ENCODE results near the gene DPP7. TPM values are rescaled to one million over a fixed set of nuclear protein-coding genes. Genes with fewer than 3 reads are reported as not detected.

DPP7 gene
- polyA plus RNA-seq, 1 of the 3 experiments (the other 2 are of a cell fraction), result 127 TPM

DNA sequence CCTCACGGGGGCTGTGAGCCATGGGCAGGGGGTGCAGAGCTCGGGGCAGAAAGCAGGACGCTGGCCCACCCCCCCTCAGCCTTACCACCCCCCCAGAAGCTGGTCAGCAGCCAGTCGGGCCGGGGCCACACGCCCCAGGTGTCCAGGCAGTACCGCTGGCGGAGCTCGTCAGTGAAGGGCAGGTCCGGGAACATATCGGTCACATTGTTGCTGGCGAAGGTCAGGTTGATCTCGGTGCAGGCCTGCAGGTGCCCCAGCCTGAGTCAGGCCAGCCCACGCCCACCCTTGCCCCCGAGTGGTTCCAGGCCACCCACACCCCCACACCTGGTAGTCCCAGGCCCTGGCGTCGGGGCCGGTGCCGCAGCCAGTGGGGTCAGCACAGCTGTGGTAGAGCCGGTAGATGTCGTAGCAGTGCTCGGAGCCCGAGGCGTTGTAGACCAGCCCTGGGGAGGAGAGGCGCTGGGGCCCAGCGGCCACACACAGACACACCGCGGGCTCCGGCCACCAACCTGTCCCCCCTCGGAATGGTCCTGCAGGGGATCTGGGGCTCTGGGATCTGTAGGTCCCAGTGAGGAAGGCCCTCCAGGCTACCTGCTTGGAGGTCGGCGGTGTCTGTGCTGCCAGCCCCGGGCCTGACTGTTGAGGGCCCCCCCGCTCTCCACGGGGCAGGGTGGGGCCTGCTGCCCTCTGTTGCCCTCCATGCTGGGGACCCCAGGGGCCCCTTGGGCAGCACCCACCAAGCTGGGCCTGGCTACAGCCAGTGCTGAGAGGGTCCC is 2.6 kb downstream of the DPP7 start:
- peaks cover 0 to 10% of the 10 kb centered on the region in 2 experiments; a peak in 1 of 4 replicates for H3K4me1 ChIP-seq (ENCODE audit: control insufficient read depth in 1 of 2, insufficient read depth in 2 of 2, low read depth in 1 of 2, low read length in 1 of 2)
- 98% methylated on average over 12 of the region's 35 CpGs for WGBS (ENCODE audit: low lambda C conversion rate)
- no peaks in the 10 kb centered on the region for H3K27me3 ChIP-seq (ENCODE audit: insufficient read depth)
- ChIA-PET POLR2A (no interaction called here), CTCF (interaction anchor here (0.6 to 1.8 kb wide), 2 partner anchors 19 to 799 kb away, joined by 3 to 5 read pairs; no protein-coding TSS in a partner anchor)
- H3K9me3 ChIP-seq, result no peaks in the 10 kb centered on the region
- no peak overlapping the region for H2AFZ ChIP-seq (ENCODE audit: low read depth)
- H3K79me2 ChIP-seq (ENCODE audit: insufficient read depth), result no peaks in the 10 kb centered on the region
- peaks cover 0 to 53% of the 10 kb centered on the region in 2 experiments for H3K36me3 ChIP-seq (replicated peaks in 1 of 2; ENCODE audit: control insufficient read depth in 1 of 2, insufficient read depth in 2 of 2, low read length in 1 of 2)
- no peak for TF ChIP-seq RAD21 (IDR thresholded peaks at IDR 0.05; ENCODE audit: low read length)
- no peak for TF ChIP-seq TCF12 (IDR thresholded peaks at IDR 0.05)
- TF ChIP-seq NRF1 (IDR thresholded peaks at IDR 0.05; ENCODE audit: low read depth, low read length), result no peak
- TF ChIP-seq, protein P1, sequence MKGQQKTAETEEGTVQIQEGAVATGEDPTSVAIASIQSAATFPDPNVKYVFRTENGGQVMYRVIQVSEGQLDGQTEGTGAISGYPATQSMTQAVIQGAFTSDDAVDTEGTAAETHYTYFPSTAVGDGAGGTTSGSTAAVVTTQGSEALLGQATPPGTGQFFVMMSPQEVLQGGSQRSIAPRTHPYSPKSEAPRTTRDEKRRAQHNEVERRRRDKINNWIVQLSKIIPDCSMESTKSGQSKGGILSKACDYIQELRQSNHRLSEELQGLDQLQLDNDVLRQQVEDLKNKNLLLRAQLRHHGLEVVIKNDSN (IDR thresholded peaks at IDR 0.05; ENCODE audit: borderline replicate concordance, low read depth), result no peak
- TF ChIP-seq EP300 (IDR thresholded peaks at IDR 0.05; ENCODE audit: borderline replicate concordance in 1 of 2, low read depth in 1 of 2, low read length in 1 of 2), result no peak
- TF ChIP-seq, protein P2, sequence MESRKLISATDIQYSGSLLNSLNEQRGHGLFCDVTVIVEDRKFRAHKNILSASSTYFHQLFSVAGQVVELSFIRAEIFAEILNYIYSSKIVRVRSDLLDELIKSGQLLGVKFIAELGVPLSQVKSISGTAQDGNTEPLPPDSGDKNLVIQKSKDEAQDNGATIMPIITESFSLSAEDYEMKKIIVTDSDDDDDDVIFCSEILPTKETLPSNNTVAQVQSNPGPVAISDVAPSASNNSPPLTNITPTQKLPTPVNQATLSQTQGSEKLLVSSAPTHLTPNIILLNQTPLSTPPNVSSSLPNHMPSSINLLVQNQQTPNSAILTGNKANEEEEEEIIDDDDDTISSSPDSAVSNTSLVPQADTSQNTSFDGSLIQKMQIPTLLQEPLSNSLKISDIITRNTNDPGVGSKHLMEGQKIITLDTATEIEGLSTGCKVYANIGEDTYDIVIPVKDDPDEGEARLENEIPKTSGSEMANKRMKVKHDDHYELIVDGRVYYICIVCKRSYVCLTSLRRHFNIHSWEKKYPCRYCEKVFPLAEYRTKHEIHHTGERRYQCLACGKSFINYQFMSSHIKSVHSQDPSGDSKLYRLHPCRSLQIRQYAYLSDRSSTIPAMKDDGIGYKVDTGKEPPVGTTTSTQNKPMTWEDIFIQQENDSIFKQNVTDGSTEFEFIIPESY (IDR thresholded peaks at IDR 0.05; ENCODE audit: borderline replicate concordance, low read depth), result no peak
- no peak for TF ChIP-seq FOXM1 (IDR thresholded peaks at IDR 0.05; ENCODE audit: low read depth)
- TF ChIP-seq RCOR1 (IDR thresholded peaks at IDR 0.05; ENCODE audit: low read length), result no peak
- no peak for TF ChIP-seq MXI1 (IDR thresholded peaks at IDR 0.05; ENCODE audit: low read depth, low read length)
- no peak for TF ChIP-seq FOXJ3 (CRISPR knock-in tag; IDR thresholded peaks at IDR 0.05)
- TF ChIP-seq FOSL2 (IDR thresholded peaks at IDR 0.05; ENCODE audit: borderline replicate concordance, low read depth), result no peak
- TF ChIP-seq YY1 (IDR thresholded peaks at IDR 0.05; ENCODE audit: low read depth), result no peak
- no peak for TF ChIP-seq NFIC (IDR thresholded peaks at IDR 0.05; ENCODE audit: borderline replicate concordance)
- TF ChIP-seq CHD2 (IDR thresholded peaks at IDR 0.05; ENCODE audit: low read length, partially characterized antibody), result no peak
- H3F3A ChIP-seq (replicated peaks; ENCODE audit: insufficient read depth), result no peaks in the 10 kb centered on the region
- H3K9me2 ChIP-seq, result no peaks in the 10 kb centered on the region
- no peak overlapping the region for H3K27ac ChIP-seq (ENCODE audit: low read depth in 2 of 2, low read length in 1 of 2)
- no peak for DNase-seq
- no peaks in the 10 kb centered on the region for H4K20me1 ChIP-seq (ENCODE audit: insufficient read depth)
- no peak overlapping the region for H3K9ac ChIP-seq
- no peak overlapping the region for H3K4me3 ChIP-seq (ENCODE audit: low read depth in 2 of 2, low read length in 1 of 2)
- no peak overlapping the region for H3K4me2 ChIP-seq

Data from SK-N-SH (cell line).